Adrenal gland (tissue), 12 donors: ENCODE results near the gene MNAT1. TPM values are rescaled to one million over a fixed set of nuclear protein-coding genes. Genes with fewer than 3 reads are reported as not detected.

Source experiments
- DNase-seq, 7 donors: peaks; one replicate each; pipeline ENCODE4 v3.0.0-alpha.2; 2019 to 2020
- H3K27ac ChIP-seq, 5 donors: fragments of 200-600 bp; sonication (generic) in 4 of 5; 1 replicate in 3 of 5; 2 replicates in 2 of 5; pipeline versions ENCODE4 v1.5.1 to v1.8.0; 2016 to 2020; ENCODE audit warnings: mild to moderate bottlenecking in 1 of 5
- H3K27me3 ChIP-seq: fragments of 200-600 bp; 2 replicates; pipeline ENCODE4 v1.8.0; 2021
- H3K36me3 ChIP-seq, 2 donors: fragments of 200-600 bp; replicated peaks in 1 of 2; 1 replicate in 1 of 2; 2 replicates in 1 of 2; pipeline versions ENCODE4 v1.5.1 to v1.8.0; 2018 to 2022
- H3K4me1 ChIP-seq, 2 donors: fragments of 200-600 bp; replicated peaks in 1 of 2; 1 replicate in 1 of 2; 2 replicates in 1 of 2; pipeline versions ENCODE4 v1.5.1 to v1.8.0; 2018 to 2021
- H3K4me3 ChIP-seq, 4 donors: fragments of 200-600 bp; sonication (generic) in 3 of 4; one replicate each; pipeline ENCODE4 v1.5.1; 2016 to 2018
- H3K9me3 ChIP-seq, 3 donors: fragments of 200-600 bp; sonication (generic) in 1 of 3; replicated peaks in 1 of 3; 1 replicate in 2 of 3; 2 replicates in 1 of 3; pipeline versions ENCODE4 v1.5.1 to v1.8.0; 2016 to 2021
- CTCF ChIP-seq, 6 experiments: fragments of 450-650 bp in 4 of 6; fragments of 200-600 bp in 2 of 6; sonication (generic) in 1 of 6; IDR thresholded peaks; 1 replicate in 5 of 6; 2 replicates in 1 of 6; pipeline versions ENCODE4 v1.5.1 to v1.8.0; 2016 to 2021; ENCODE audit warnings: antibody characterized with exemption in 6 of 6, mild to moderate bottlenecking in 2 of 6, moderate library complexity in 1 of 6
- POLR2A ChIP-seq, 2 donors: fragments of 450-650 bp; IDR thresholded peaks; one replicate each; pipeline ENCODE4 v1.6.1; 2017; ENCODE audit warnings: antibody characterized with exemption in 2 of 2, mild to moderate bottlenecking in 2 of 2, moderate library complexity in 1 of 2
- WGBS, 4 donors: extraction: QIAGEN DNeasy Blood & Tissue Kit in 2 of 4; methylation state at CpG; one replicate each; pipeline versions ENCODE4 v1.1.5 to v1.1.7; 2013 to 2017; 5-methylcytosine and 5-hydroxymethylcytosine counted together
- intact Hi-C, 2 donors: fragments of 100-400 bp; cut with DNase I; formaldehyde crosslinking; loops; one replicate each; pipeline versions ENCODE4 v1.14.1 to v1.15.0; 2022 to 2023
- polyA plus RNA-seq, 3 donors: library from polyadenylated mRNA; stranded (reverse); fragments of 200-250 nt in 2 of 3; fragments of 350-450 nt in 1 of 3; fragmentation: Illumina TruSeq in 1 of 3; extraction: RNeasy Lipid Tissue Mini Kit (QIAGEN cat#74804) in 1 of 3; gene quantifications; one replicate each; pipeline ENCODE4 v1.2.3, GENCODE V29; 2013 to 2014
- small RNA-seq, 2 donors: library from RNA; depleted of rRNA; stranded (forward); fragments of <200 nt; gene quantifications; one replicate each; pipeline ENCODE3, GENCODE V24; 2016
- total RNA-seq, 9 donors: library from RNA; depleted of rRNA in 4 of 9; stranded (reverse); fragments of >200 nt in 4 of 9; fragments of 120-200 nt in 1 of 9; fragmentation: NEBNext Ultra II Directional in 1 of 9; extraction: Animal tissue kit (Norgen Biotek cat#: 25700) in 1 of 9; gene quantifications; one replicate each; pipeline versions ENCODE4 v1.1.0 to v1.2.4, GENCODE V29; 2013 to 2023
- donor health status: healthy with polysubstance abuse.
- donor health status: Bipolar disorder and iron deficiency.
- donor health status: DM: yes; HTN: yes; CAD: no.
- donor health status: DM: no; HTN: no; CAD: no.
- donor health status: DM: no; HTN: no; CAD: no.
- donor health status: DM: yes; HTN: yes; CAD: no.

Gene MNAT1
- total and polyA plus RNA-seq, 12 donors: 11.7 to 69.2 (median 29.0) TPM

GRCh38 chr14:61003571-61003970 is 269.0 kb downstream of the MNAT1 start:
- no peak overlapping the region for H3K27ac ChIP-seq
- TF ChIP-seq POLR2A (IDR thresholded peaks at IDR 0.05) (no peak), CTCF (IDR thresholded peaks at IDR 0.05) (no peak)
- H3K27me3 ChIP-seq: no peaks in the 10 kb centered on the region
- no peaks in the 10 kb centered on the region for H3K36me3 ChIP-seq
- H3K4me1 ChIP-seq: no peaks in the 10 kb centered on the region
- no peak for DNase-seq
- intact Hi-C loops: no loop called here
- no peaks in the 10 kb centered on the region for H3K9me3 ChIP-seq
- H3K4me3 ChIP-seq: no peak overlapping the region
- WGBS, 4 donors: 93 to 100% (median 97%) methylated on average over 1 of the region's 1 CpG

GRCh38 chr14:61019537-61019936 is 285.0 kb downstream of the MNAT1 start:
- WGBS, 4 donors: 80 to 91% (median 88%) methylated on average over 1 of the region's 1 CpG
- H3K4me3 ChIP-seq: no peak overlapping the region
- H3K27me3 ChIP-seq: no peaks in the 10 kb centered on the region
- H3K36me3 ChIP-seq: no peaks in the 10 kb centered on the region
- H3K9me3 ChIP-seq: no peaks in the 10 kb centered on the region
- H3K4me1 ChIP-seq: no peaks in the 10 kb centered on the region
- no peak for DNase-seq
- TF ChIP-seq POLR2A (IDR thresholded peaks at IDR 0.05) (no peak), CTCF (IDR thresholded peaks at IDR 0.05) (no peak)
- intact Hi-C loops: no loop called here
- no peak overlapping the region for H3K27ac ChIP-seq

Small RNA genes within 50 kb of the gene (small RNA-seq; reads per million reads assigned to genes)
- 0 reads per million in 2 donors for gene RNU6-398P

Other genes with a start within 250 kb of the MNAT1 start
- under 1 TPM in 2 of 9 donors, not detected in 7; 0.39 to 0.91 TPM for gene C14orf39, start 248.7 kb upstream of the MNAT1 start, total RNA-seq
- gene C14orf39, start 248.7 kb upstream of the MNAT1 start, polyA plus RNA-seq: under 1 TPM; 0.24 to 0.68 (median 0.40) TPM
- gene SIX6, start 225.6 kb upstream of the MNAT1 start, total RNA-seq: not detected
- under 1 TPM in 1 of 3 donors, not detected in 2; 0.08 TPM for gene SIX6, start 225.6 kb upstream of the MNAT1 start, polyA plus RNA-seq
- gene SIX1, start 85.3 kb upstream of the MNAT1 start, total RNA-seq: under 1 TPM; 0.11 to 0.96 (median 0.61) TPM
- gene SIX1, start 85.3 kb upstream of the MNAT1 start, polyA plus RNA-seq: under 1 TPM; 0.15 to 0.67 (median 0.24) TPM
- gene SIX4, start 10.4 kb upstream of the MNAT1 start, total RNA-seq: 1 to 10 TPM in 8 of 9 donors, under 1 TPM in 1; 0.98 to 3.9 (median 3.1) TPM
- gene SIX4, start 10.4 kb upstream of the MNAT1 start, polyA plus RNA-seq: 1 to 10 TPM in 1 of 3 donors, under 1 TPM in 2; 0.40 to 1.5 (median 0.64) TPM
- 10 to 100 TPM in 5 of 9 donors, 1 to 10 TPM in 4; 4.8 to 16.8 (median 13.8) TPM for gene TRMT5, start 246.3 kb downstream of the MNAT1 start, total RNA-seq
- gene TRMT5, start 246.3 kb downstream of the MNAT1 start, polyA plus RNA-seq: 10 to 100 TPM in 1 of 3 donors, 1 to 10 TPM in 2; 3.8 to 14.6 (median 4.7) TPM
- 10 to 100 TPM; 12.5 to 50.3 (median 25.0) TPM for gene SLC38A6, start 246.5 kb downstream of the MNAT1 start, total RNA-seq
- gene SLC38A6, start 246.5 kb downstream of the MNAT1 start, polyA plus RNA-seq: 10 to 100 TPM; 25.6 to 53.9 (median 28.0) TPM